Ascending aorta (tissue), 2 donors: Measurements from ENCODE around the gene CDC37. TPM values are rescaled to one million over a fixed set of nuclear protein-coding genes. Genes with fewer than 3 reads are reported as not detected.

Experiments used
- DNase-seq, 2 donors: peaks; one replicate each; pipeline ENCODE4 v3.0.0-alpha.2; 2019; ENCODE audit warnings: low spot score in 2 of 2
- H3K27ac ChIP-seq, 2 donors: fragments of 200-600 bp; sonication (generic); one replicate each; pipeline ENCODE4 v1.5.1; 2016 to 2017; ENCODE audit warnings: mild to moderate bottlenecking in 1 of 2
- H3K27me3 ChIP-seq: fragments of 200-600 bp; sonication (generic); one replicate; pipeline ENCODE4 v1.5.1; 2017
- H3K36me3 ChIP-seq, 2 donors: fragments of 200-600 bp; sonication (generic); one replicate each; pipeline ENCODE4 v1.5.1; 2016
- H3K4me1 ChIP-seq, 2 donors: fragments of 200-600 bp; sonication (generic); one replicate each; pipeline ENCODE4 v1.5.1; 2016 to 2017; ENCODE audit warnings: mild to moderate bottlenecking in 1 of 2
- H3K4me3 ChIP-seq, 2 donors: fragments of 200-600 bp; sonication (generic); one replicate each; pipeline ENCODE4 v1.5.1; 2016 to 2017; ENCODE audit warnings: mild to moderate bottlenecking in 1 of 2
- H3K9me3 ChIP-seq, 2 donors: fragments of 200-600 bp; sonication (generic); one replicate each; pipeline ENCODE4 v1.5.1; 2016
- CTCF ChIP-seq, 3 experiments: fragments of 200-600 bp in 2 of 3; fragments of 450-650 bp in 1 of 3; sonication (generic) in 2 of 3; IDR thresholded peaks; one replicate each; pipeline ENCODE4 v1.5.1; 2016 to 2019; ENCODE audit warnings: antibody characterized with exemption in 3 of 3, mild to moderate bottlenecking in 1 of 3, moderate library complexity in 1 of 3
- intact Hi-C: fragments of 100-400 bp; cut with DNase I; formaldehyde crosslinking; loops from one replicate; pipeline ENCODE4 v1.15.1; 2023
- total RNA-seq: library from RNA; depleted of rRNA; stranded (reverse); fragments of >200 nt; gene quantifications from one replicate; pipeline ENCODE4 v1.1.0, GENCODE V29; 2016

CDC37 gene
- total RNA-seq, 1 donor from 2014 or later: 183 TPM

- intact Hi-C loops: no loop called here
Measured at GRCh38 chr19:10395436-10395835, 7.9 kb downstream of the CDC37 start.

GRCh38 chr19:10395003-10395402, 8.3 kb downstream of the CDC37 start:
- H3K4me3 ChIP-seq: no peak overlapping the region
- no peak for DNase-seq
- no peaks in the 10 kb centered on the region for H3K4me1 ChIP-seq
- H3K27me3 ChIP-seq: no peaks in the 10 kb centered on the region
- H3K36me3 ChIP-seq: peaks cover 49 to 52% of the 10 kb centered on the region in 2 donors
- no peak for TF ChIP-seq CTCF (IDR thresholded peaks at IDR 0.05)
- intact Hi-C loops: no loop called here
- H3K9me3 ChIP-seq: no peaks in the 10 kb centered on the region
- no peak overlapping the region for H3K27ac ChIP-seq

More at GRCh38 chr19:10395436-10395835, 7.9 kb downstream of the CDC37 start:
- Histone ChIP-seq H3K27me3 (no peaks in the 10 kb centered on the region), H3K36me3 (peaks cover 49 to 52% of the 10 kb centered on the region in 2 donors), H3K4me3 (no peak overlapping the region), H3K9me3 (no peaks in the 10 kb centered on the region), H3K4me1 (no peaks in the 10 kb centered on the region), H3K27ac (no peak overlapping the region)
- no peak for TF ChIP-seq CTCF (IDR thresholded peaks at IDR 0.05)
- DNase-seq: no peak

GRCh38 chr19:10393137-10393536, 10.2 kb downstream of the CDC37 start:
- Histone ChIP-seq H3K27me3 (no peaks in the 10 kb centered on the region), H3K4me3 (no peak overlapping the region), H3K36me3 (peaks cover 47 to 49% of the 10 kb centered on the region in 2 donors), H3K9me3 (no peaks in the 10 kb centered on the region), H3K4me1 (no peaks in the 10 kb centered on the region), H3K27ac (no peak overlapping the region)
- intact Hi-C loops: no loop called here
- no peak for TF ChIP-seq CTCF (IDR thresholded peaks at IDR 0.05)
- DNase-seq: no peak

- H3K27me3 ChIP-seq: no peaks in the 10 kb centered on the region
- peaks cover 47 to 49% of the 10 kb centered on the region in 2 donors for H3K36me3 ChIP-seq
- intact Hi-C loops: no loop called here
Measured at GRCh38 chr19:10392120-10392519, 11.2 kb downstream of the CDC37 start.

GRCh38 chr19:10390652-10391286, 12.6 kb downstream of the CDC37 start:
- intact Hi-C loops: no loop called here
- H3K4me3 ChIP-seq: no peak overlapping the region
- no peaks in the 10 kb centered on the region for H3K27me3 ChIP-seq
- DNase-seq: peak in 1 of 2 donors; percentile 80
- peak; percentile 61 to 87 (median 80) for TF ChIP-seq CTCF (IDR thresholded peaks at IDR 0.05)
- peaks cover 43 to 45% of the 10 kb centered on the region in 2 donors for H3K36me3 ChIP-seq
- no peak overlapping the region for H3K27ac ChIP-seq
- H3K4me1 ChIP-seq: no peaks in the 10 kb centered on the region
- no peaks in the 10 kb centered on the region for H3K9me3 ChIP-seq

More at GRCh38 chr19:10392120-10392519, 11.2 kb downstream of the CDC37 start:
- no peaks in the 10 kb centered on the region for H3K9me3 ChIP-seq
- TF ChIP-seq CTCF (IDR thresholded peaks at IDR 0.05): no peak
- H3K4me3 ChIP-seq: no peak overlapping the region
- no peak for DNase-seq
- H3K27ac ChIP-seq: no peak overlapping the region
- no peaks in the 10 kb centered on the region for H3K4me1 ChIP-seq
